Lung (tissue), 12 donors: ENCODE results near the gene CYP4B1. TPM values are rescaled to one million over a fixed set of nuclear protein-coding genes. Genes with fewer than 3 reads are reported as not detected.
"Not testable (repeated sequence)": the region's sequence is repeated elsewhere in the genome, so short reads cannot be mapped to it uniquely, and the experiment has no call there.

Experiments used
- ATAC-seq: fragments of 200-7000 bp; cut with Tn5 transposase; one replicate; pipeline ENCODE4 v1.9.1; 2020; ENCODE audit warnings: moderate number of reproducible peaks; ENCODE audit not compliant: insufficient read depth, low FRiP score
- DNase-seq, 3 donors: peaks; one replicate each; pipeline ENCODE4 v3.0.0-alpha.2; 2013 to 2017
- H3K27ac ChIP-seq, 2 donors: one replicate each; pipeline ENCODE4 v1.5.1; 2013; ENCODE audit warnings: mild to moderate bottlenecking in 2 of 2, moderate library complexity in 2 of 2, control low read depth in 1 of 2, inconsistent platforms in 1 of 2, low read depth in 1 of 2, low read length in 1 of 2
- H3K27me3 ChIP-seq, 3 donors: one replicate each; pipeline ENCODE4 v1.5.1; 2013; ENCODE audit warnings: low read length in 2 of 3; ENCODE audit not compliant: control insufficient read depth in 3 of 3, insufficient read depth in 3 of 3
- H3K36me3 ChIP-seq, 4 donors: one replicate each; pipeline ENCODE4 v1.5.1; 2013; ENCODE audit warnings: low read length in 4 of 4, mild to moderate bottlenecking in 1 of 4, moderate library complexity in 1 of 4; ENCODE audit not compliant: control insufficient read depth in 4 of 4, insufficient read depth in 4 of 4
- H3K4me1 ChIP-seq, 5 donors: one replicate each; pipeline ENCODE4 v1.5.1; 2013; ENCODE audit warnings: low read length in 5 of 5, mild to moderate bottlenecking in 2 of 5, moderate library complexity in 1 of 5; ENCODE audit not compliant: control insufficient read depth in 5 of 5, insufficient read depth in 5 of 5
- H3K4me3 ChIP-seq: one replicate; pipeline ENCODE4 v1.5.1; 2013; ENCODE audit warnings: mild to moderate bottlenecking, control low read depth, moderate library complexity
- H3K9ac ChIP-seq, 2 donors: one replicate each; pipeline ENCODE4 v1.5.1; 2013; ENCODE audit warnings: low read length in 2 of 2, control low read depth in 1 of 2; ENCODE audit not compliant: insufficient read depth in 1 of 2
- H3K9me3 ChIP-seq, 4 donors: one replicate each; pipeline ENCODE4 v1.5.1; 2013; ENCODE audit warnings: low read length in 3 of 4, mild to moderate bottlenecking in 1 of 4, moderate library complexity in 1 of 4; ENCODE audit not compliant: control insufficient read depth in 4 of 4, insufficient read depth in 3 of 4
- WGBS, 2 donors: extraction: QIAGEN DNeasy Blood & Tissue Kit; methylation state at CpG; one replicate each; pipeline ENCODE4 v1.1.7; 2013; 5-methylcytosine and 5-hydroxymethylcytosine counted together
- polyA plus RNA-seq, 2 donors: library from polyadenylated mRNA; stranded (reverse); fragments of 200-250 nt; gene quantifications; one replicate each; pipeline ENCODE4 v1.2.1, GENCODE V29; 2013
- total RNA-seq, 2 donors: library from RNA; depleted of rRNA in 1 of 2; stranded (reverse); fragments of >200 nt in 1 of 2; gene quantifications; one replicate each; pipeline ENCODE4 v1.2.1, GENCODE V29; 2014 to 2021
- TF ChIP-seq, protein P1 (sequence below): IDR thresholded peaks from 2 replicates; pipeline ENCODE4 v1.5.1; 2012; ENCODE audit warnings: mild to moderate bottlenecking; ENCODE audit errors: control extremely low read depth, extremely low read depth
- donor health status: control.
- donor health status: control.
- donor health status: Bipolar disorder and iron deficiency.
- donor health status: healthy.
- donor health status: DM: yes; HTN: yes; CAD: no.

CYP4B1 gene
- total and polyA plus RNA-seq, 4 donors = 75.7 to 180 (median 157) TPM

- no peak overlapping the region for H3K4me3 ChIP-seq
- DNase-seq (no peak), ATAC-seq (no peak)
- H3K9me3 ChIP-seq = no peaks in the 10 kb centered on the region
- H3K27ac ChIP-seq = no peak overlapping the region
- H3K4me1 ChIP-seq = peaks cover 0 to 5% (median 0%) of the 10 kb centered on the region in 5 donors
- 84 to 91% methylated on average over 3 of the region's 3 CpGs for WGBS, 2 donors
- TF ChIP-seq, protein P1, sequence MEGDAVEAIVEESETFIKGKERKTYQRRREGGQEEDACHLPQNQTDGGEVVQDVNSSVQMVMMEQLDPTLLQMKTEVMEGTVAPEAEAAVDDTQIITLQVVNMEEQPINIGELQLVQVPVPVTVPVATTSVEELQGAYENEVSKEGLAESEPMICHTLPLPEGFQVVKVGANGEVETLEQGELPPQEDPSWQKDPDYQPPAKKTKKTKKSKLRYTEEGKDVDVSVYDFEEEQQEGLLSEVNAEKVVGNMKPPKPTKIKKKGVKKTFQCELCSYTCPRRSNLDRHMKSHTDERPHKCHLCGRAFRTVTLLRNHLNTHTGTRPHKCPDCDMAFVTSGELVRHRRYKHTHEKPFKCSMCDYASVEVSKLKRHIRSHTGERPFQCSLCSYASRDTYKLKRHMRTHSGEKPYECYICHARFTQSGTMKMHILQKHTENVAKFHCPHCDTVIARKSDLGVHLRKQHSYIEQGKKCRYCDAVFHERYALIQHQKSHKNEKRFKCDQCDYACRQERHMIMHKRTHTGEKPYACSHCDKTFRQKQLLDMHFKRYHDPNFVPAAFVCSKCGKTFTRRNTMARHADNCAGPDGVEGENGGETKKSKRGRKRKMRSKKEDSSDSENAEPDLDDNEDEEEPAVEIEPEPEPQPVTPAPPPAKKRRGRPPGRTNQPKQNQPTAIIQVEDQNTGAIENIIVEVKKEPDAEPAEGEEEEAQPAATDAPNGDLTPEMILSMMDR = no peak
- H3K27me3 ChIP-seq = no peaks in the 10 kb centered on the region
- no peaks in the 10 kb centered on the region for H3K36me3 ChIP-seq
- no peak overlapping the region for H3K9ac ChIP-seq
These were observed 23.5 kb downstream of the CYP4B1 start for GRCh38 chr1:46822248-46822826.

GRCh38 chr1:46823151-46823550, 24.3 kb downstream of the CYP4B1 start:
- ATAC-seq = no peak
- H3K9ac ChIP-seq = no peak overlapping the region

DNA sequence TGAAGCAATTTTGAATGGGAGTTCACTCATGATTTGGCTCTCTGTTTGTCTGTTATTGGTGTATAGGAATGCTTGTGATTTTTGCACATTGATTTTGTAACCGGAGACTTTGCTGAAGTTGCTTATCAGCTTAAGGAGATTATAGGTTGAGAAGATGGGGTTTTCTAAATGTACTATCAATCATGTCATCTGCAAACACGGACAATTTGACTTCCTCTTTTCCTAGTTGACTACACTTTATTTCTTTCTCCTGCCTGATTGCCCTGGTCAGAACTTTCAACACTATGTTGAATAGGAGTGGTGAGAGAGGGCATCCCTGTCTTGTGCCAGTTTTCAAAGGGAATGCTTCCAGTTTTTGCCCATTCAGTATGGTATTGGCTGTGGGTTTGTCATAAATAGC, 28.0 kb downstream of the CYP4B1 start:
- H3K9ac ChIP-seq, H3K36me3 ChIP-seq, ATAC-seq, H3K4me1 ChIP-seq, DNase-seq, H3K27me3 ChIP-seq, H3K27ac ChIP-seq, H3K9me3 ChIP-seq, H3K4me3 ChIP-seq: not testable (repeated sequence)
- WGBS, 2 donors = 50 to 58% methylated on average over 2 of the region's 2 CpGs

More at GRCh38 chr1:46823151-46823550, 24.3 kb downstream of the CYP4B1 start:
- H3K9me3 ChIP-seq = no peaks in the 10 kb centered on the region
- H3K4me1 ChIP-seq = peaks cover 0 to 5% (median 0%) of the 10 kb centered on the region in 5 donors
- DNase-seq = no peak
- TF ChIP-seq, protein P1 = no peak
- H3K27ac ChIP-seq = no peak overlapping the region
- no peak overlapping the region for H3K4me3 ChIP-seq
- no peaks in the 10 kb centered on the region for H3K36me3 ChIP-seq
- H3K27me3 ChIP-seq = no peaks in the 10 kb centered on the region
- 44 to 73% methylated on average over 2 of the region's 2 CpGs for WGBS, 2 donors

DNA sequence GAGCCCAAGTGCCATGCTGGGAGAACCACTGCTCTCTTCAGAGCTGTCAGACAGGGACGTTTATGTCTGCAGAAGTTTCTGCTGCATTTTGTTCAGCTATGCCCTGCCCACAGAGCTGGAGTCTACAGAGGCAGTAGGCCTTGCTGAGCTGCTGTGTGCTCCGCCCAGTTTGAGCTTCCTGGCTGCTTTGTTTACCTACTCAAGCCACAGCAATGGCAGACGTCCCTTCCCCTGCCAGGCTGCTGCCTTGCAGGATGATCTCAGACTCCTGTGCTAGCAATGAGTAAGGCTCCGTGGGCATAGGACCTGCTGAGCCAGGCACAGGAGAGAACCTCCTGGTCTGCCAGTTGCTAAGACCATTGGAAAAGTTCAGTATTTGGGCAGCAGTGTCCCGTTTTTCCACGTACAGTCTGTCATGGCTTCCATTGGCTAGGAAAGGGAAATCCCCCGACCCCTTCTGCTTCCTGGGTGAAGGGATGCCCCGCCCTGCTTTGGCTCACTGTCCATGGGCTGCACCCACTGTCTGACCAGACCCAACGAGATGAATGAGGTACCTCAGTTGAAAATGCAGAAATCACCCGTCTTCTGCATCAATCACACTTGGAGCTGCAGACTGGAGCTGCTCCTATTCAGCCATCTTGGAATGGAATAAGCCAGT, 31.9 kb downstream of the CYP4B1 start:
- H3K27ac ChIP-seq = no peak overlapping the region
- no peaks in the 10 kb centered on the region for H3K4me1 ChIP-seq
- no peaks in the 10 kb centered on the region for H3K27me3 ChIP-seq
- ATAC-seq = no peak
- TF ChIP-seq, protein P1 = no peak
- DNase-seq = no peak
- H3K4me3 ChIP-seq = no peak overlapping the region
- WGBS, 2 donors = 66 to 68% methylated on average over 10 of the region's 10 CpGs
- peaks cover 0 to 2% (median 0%) of the 10 kb centered on the region in 4 donors for H3K9me3 ChIP-seq
- H3K36me3 ChIP-seq = no peaks in the 10 kb centered on the region
- H3K9ac ChIP-seq = no peak overlapping the region

- H3K4me3 ChIP-seq, H3K27me3 ChIP-seq, H3K36me3 ChIP-seq, H3K4me1 ChIP-seq, ATAC-seq, H3K27ac ChIP-seq, DNase-seq, H3K9me3 ChIP-seq, H3K9ac ChIP-seq: not testable (repeated sequence)
- WGBS, 2 donors = 77 to 92% methylated on average over 6 of the region's 6 CpGs
These were observed 36.6 kb downstream of the CYP4B1 start for GRCh38 chr1:46835469-46835868.

GRCh38 chr1:46846386-46846785, 47.5 kb downstream of the CYP4B1 start:
- not testable (repeated sequence) for H3K9ac ChIP-seq, H3K9me3 ChIP-seq, ATAC-seq, H3K36me3 ChIP-seq, H3K27me3 ChIP-seq, H3K4me1 ChIP-seq, H3K27ac ChIP-seq, H3K4me3 ChIP-seq, DNase-seq
- 81 to 85% methylated on average over 9 of the region's 9 CpGs for WGBS, 2 donors
